ENCODE results near the gene EIF4B. TPM values are rescaled to one million over a fixed set of nuclear protein-coding genes. Genes with fewer than 3 reads are reported as not detected.
A peak's percentile ranks its signal among the peaks of the same experiment; 100 is the strongest.

EIF4B gene
- total RNA-seq, 1 donor from 2014 or later, result 833 TPM

GRCh38 chr12:52971679-52972329 lies 34.5 kb upstream of the EIF4B start:
- no peak overlapping the region for H3K9ac ChIP-seq
- no peaks in the 10 kb centered on the region for H3K36me3 ChIP-seq
- no peak overlapping the region for H2AFZ ChIP-seq (replicated peaks)
- DNase-seq (ENCODE audit: low spot score), result peak; percentile 47
- H3K27me3 ChIP-seq, result no peaks in the 10 kb centered on the region
- H3F3A ChIP-seq (ENCODE audit: low read depth), result peaks cover 34% of the 10 kb centered on the region
- no peak overlapping the region for H3K4me3 ChIP-seq
- TF ChIP-seq EZH2 (IDR thresholded peaks at IDR 0.05), result no peak
- no peak for TF ChIP-seq CTCF (IDR thresholded peaks at IDR 0.05)
- no peak for TF ChIP-seq EZH2phosphoT487 (IDR thresholded peaks at IDR 0.05)
- Mint-ChIP-seq H3K36me3 (no peaks in the 10 kb centered on the region), H3K9me3 (no peaks in the 10 kb centered on the region), H3K27ac (peak overlapping the region; percentile 17), H3K27me3 (ENCODE audit: insufficient read depth, low read depth) (peaks cover 9% of the 10 kb centered on the region), H3K4me1 (peaks cover 45% of the 10 kb centered on the region), H3K4me3 (no peak overlapping the region)
- H3K79me2 ChIP-seq (ENCODE audit: low read depth), result no peaks in the 10 kb centered on the region
- no peaks in the 10 kb centered on the region for H4K20me1 ChIP-seq (ENCODE audit: low read depth)
- H3K27ac ChIP-seq, result peak overlapping the region; percentile 54
- peaks cover 44% of the 10 kb centered on the region for H3K4me1 ChIP-seq
- H3K4me2 ChIP-seq, result no peak overlapping the region
- no peaks in the 10 kb centered on the region for H3K9me3 ChIP-seq (ENCODE audit: low read depth)

GRCh38 chr12:52975204-52975603 lies 31.1 kb upstream of the EIF4B start:
- no peaks in the 10 kb centered on the region for H3K9me3 ChIP-seq (ENCODE audit: low read depth)
- peaks cover 34% of the 10 kb centered on the region for H3K4me1 ChIP-seq
- peaks cover 5% of the 10 kb centered on the region for H3K27me3 Mint-ChIP-seq (ENCODE audit: insufficient read depth, low read depth)
- TF ChIP-seq EZH2 (IDR thresholded peaks at IDR 0.05), result no peak
- no peak for TF ChIP-seq CTCF (IDR thresholded peaks at IDR 0.05)
- no peak for TF ChIP-seq EZH2phosphoT487 (IDR thresholded peaks at IDR 0.05)
- H3K27me3 ChIP-seq, result no peaks in the 10 kb centered on the region
- peak overlapping the region; percentile 14 for H3K4me2 ChIP-seq
- H3K36me3 ChIP-seq, result no peaks in the 10 kb centered on the region
- peak overlapping the region; percentile 32 for H2AFZ ChIP-seq (replicated peaks)
- H3K27ac Mint-ChIP-seq, result no peak overlapping the region
- H3F3A ChIP-seq (ENCODE audit: low read depth), result peaks cover 15% of the 10 kb centered on the region
- peaks cover 42% of the 10 kb centered on the region for H3K4me1 Mint-ChIP-seq
- H4K20me1 ChIP-seq (ENCODE audit: low read depth), result no peaks in the 10 kb centered on the region
- no peaks in the 10 kb centered on the region for H3K36me3 Mint-ChIP-seq
- no peak overlapping the region for H3K4me3 ChIP-seq
- H3K9me3 Mint-ChIP-seq, result no peaks in the 10 kb centered on the region
- no peak overlapping the region for H3K9ac ChIP-seq
- no peak overlapping the region for H3K4me3 Mint-ChIP-seq
- no peak for DNase-seq (ENCODE audit: low spot score)
- H3K79me2 ChIP-seq (ENCODE audit: low read depth), result no peaks in the 10 kb centered on the region
- H3K27ac ChIP-seq, result no peak overlapping the region

GRCh38 chr12:52975820-52976573 lies 30.3 kb upstream of the EIF4B start:
- peaks cover 9% of the 10 kb centered on the region for H3K27me3 Mint-ChIP-seq (ENCODE audit: insufficient read depth, low read depth)
- Histone ChIP-seq H3K27ac (no peak overlapping the region), H4K20me1 (ENCODE audit: low read depth) (no peaks in the 10 kb centered on the region), H3K4me3 (no peak overlapping the region), H3K9ac (no peak overlapping the region), H3K36me3 (no peaks in the 10 kb centered on the region), H3F3A (ENCODE audit: low read depth) (peaks cover 14% of the 10 kb centered on the region), H3K27me3 (no peaks in the 10 kb centered on the region), H3K4me1 (peaks cover 33% of the 10 kb centered on the region), H3K4me2 (peak overlapping the region; percentile 14), H3K9me3 (ENCODE audit: low read depth) (no peaks in the 10 kb centered on the region), H3K79me2 (ENCODE audit: low read depth) (no peaks in the 10 kb centered on the region), H2AFZ (replicated peaks) (peak overlapping the region; percentile 69)
- H3K27ac Mint-ChIP-seq, result peak overlapping the region; percentile 1
- no peaks in the 10 kb centered on the region for H3K9me3 Mint-ChIP-seq
- peak; percentile 50 for DNase-seq (ENCODE audit: low spot score)
- peaks cover 41% of the 10 kb centered on the region for H3K4me1 Mint-ChIP-seq
- no peaks in the 10 kb centered on the region for H3K36me3 Mint-ChIP-seq
- H3K4me3 Mint-ChIP-seq, result peak overlapping the region; percentile 4
- no peak for TF ChIP-seq EZH2 (IDR thresholded peaks at IDR 0.05)
- peak; percentile 39 for TF ChIP-seq CTCF (IDR thresholded peaks at IDR 0.05)
- no peak for TF ChIP-seq EZH2phosphoT487 (IDR thresholded peaks at IDR 0.05)

All from neural progenitor cell (in vitro differentiated cells).